ENCODE data around the gene CCDC106.

CCDC106 gene

DNA sequence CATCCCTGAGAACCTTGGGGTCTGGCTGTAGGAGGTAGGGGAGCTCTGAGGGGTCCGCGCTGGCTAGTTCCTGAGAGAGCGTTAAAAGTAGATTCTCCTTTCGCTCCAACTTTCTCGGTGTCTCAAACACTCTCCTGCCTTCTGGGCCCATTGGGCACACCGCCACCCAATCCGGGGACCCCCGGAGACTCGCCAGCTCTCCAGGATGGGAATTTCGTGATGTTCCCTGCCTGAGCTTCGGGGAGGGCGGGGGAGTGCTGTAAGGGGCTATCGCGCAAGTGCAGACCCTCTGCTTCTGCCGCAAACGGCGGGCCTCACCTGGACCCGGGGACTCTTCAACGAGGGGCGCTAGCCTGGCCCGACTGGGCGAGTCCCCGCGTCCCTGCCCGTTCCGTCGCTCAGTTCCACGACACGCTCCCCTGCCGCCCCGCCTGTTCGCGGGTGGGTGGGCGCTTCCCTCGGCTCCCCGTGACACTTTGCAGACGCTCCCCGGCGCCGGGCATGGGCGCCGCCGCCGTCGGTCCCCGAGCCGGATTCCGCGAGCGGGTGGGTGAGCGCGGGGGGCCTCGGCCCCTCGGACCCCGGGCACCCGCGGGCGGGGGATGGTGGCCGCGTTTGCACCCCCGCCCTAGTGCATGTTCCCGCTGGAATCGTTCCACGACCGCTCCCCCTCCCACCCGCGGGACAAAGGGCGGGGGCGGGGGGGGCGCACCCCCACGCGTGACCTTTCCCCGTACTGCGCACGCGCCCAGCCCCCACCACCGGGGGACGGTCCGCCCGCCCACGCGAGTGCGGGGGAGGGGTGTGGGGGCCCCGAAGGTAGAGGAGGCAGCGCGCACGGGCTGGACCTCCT lies at the start of gene CCDC106:
Gene CCDC106, plus strand, starts transcription at position 481 of the 853 bp plus-strand sequence. CDS start 835 bp downstream, outside the sequence.
- H3K27ac ChIP-seq, result peak within 1 kb of the TSS; percentile 91

DNA sequence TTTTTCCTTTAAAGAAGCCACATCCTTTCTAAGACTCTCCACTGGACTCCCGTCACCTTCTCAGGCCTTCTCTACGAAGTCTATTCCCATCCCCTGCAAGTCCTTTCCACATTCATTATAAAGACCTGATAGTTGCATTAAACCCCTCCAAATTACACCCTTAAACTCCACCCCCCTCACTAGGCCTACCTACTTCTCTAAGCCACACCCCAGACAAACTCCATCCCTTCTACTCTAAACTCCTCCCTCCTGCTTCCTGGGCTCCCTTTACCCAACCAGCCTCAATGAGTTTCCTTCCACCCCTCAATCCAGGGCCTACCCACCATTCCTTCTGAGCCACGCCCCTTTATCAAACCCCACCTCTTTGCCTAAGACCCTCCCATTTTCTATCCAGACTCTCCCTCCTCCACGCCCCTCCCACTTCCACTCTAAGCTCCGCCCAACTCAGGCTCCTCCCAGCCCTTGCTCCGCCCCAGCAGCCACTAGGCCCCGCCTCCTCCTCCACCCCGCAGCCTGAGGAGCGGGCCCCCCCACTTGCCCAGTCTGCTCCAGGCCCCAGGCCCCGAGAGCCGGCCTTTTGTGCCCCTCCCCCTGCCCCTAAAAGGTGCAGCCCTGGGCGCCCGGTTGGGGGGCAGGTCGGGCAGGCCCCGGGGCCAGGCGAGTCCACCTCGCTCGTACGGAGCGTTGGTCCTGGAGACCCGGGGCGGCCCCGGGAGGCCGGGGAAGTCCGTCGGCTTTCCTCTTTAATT lies 49.1 kb upstream of the CCDC106 start:
- TF ChIP-seq ZFX (IDR thresholded peaks at IDR 0.05), result peak; percentile 23; the same call in 1 of the 2 replicates
- TF ChIP-seq, protein P1, sequence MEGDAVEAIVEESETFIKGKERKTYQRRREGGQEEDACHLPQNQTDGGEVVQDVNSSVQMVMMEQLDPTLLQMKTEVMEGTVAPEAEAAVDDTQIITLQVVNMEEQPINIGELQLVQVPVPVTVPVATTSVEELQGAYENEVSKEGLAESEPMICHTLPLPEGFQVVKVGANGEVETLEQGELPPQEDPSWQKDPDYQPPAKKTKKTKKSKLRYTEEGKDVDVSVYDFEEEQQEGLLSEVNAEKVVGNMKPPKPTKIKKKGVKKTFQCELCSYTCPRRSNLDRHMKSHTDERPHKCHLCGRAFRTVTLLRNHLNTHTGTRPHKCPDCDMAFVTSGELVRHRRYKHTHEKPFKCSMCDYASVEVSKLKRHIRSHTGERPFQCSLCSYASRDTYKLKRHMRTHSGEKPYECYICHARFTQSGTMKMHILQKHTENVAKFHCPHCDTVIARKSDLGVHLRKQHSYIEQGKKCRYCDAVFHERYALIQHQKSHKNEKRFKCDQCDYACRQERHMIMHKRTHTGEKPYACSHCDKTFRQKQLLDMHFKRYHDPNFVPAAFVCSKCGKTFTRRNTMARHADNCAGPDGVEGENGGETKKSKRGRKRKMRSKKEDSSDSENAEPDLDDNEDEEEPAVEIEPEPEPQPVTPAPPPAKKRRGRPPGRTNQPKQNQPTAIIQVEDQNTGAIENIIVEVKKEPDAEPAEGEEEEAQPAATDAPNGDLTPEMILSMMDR (conservative IDR thresholded peaks at IDR 0.05), result no peak
- H3K27ac ChIP-seq, result peak overlapping the region; percentile 91

More for the DNA sequence above, at the start of gene CCDC106:
- TF ChIP-seq ZFX (IDR thresholded peaks at IDR 0.05), result 0 out of 2 replicates have a peak, but pooled peaks have one; percentile 26
- TF ChIP-seq, protein P1 (conservative IDR thresholded peaks at IDR 0.05), result no peak

GRCh38 chr19:55599468-55599841 lies 48.6 kb upstream of the CCDC106 start, which contains the start of gene FIZ1:
Gene FIZ1 (minus strand): TSS chr19:55599517. CDS start chr19:55597865, 1,652 bp downstream.
- peak within 1 kb of the TSS; percentile 91 for H3K27ac ChIP-seq
- TF ChIP-seq, protein P1 (conservative IDR thresholded peaks at IDR 0.05), result no peak

- H3K27ac ChIP-seq, result peak within 1 kb of the TSS; percentile 91
- TF ChIP-seq, protein P1 (conservative IDR thresholded peaks at IDR 0.05), result no peak
- no peak for TF ChIP-seq ZFX (IDR thresholded peaks at IDR 0.05)
Measured at GRCh38 chr19:55599842-55600661, 48.0 kb upstream of the CCDC106 start, which contains the start of gene ZNF524. Gene ZNF524 (plus strand): TSS chr19:55600288. CDS start chr19:55602113, 1,825 bp downstream.

- H3K27ac ChIP-seq, result peak overlapping the region; percentile 91
- TF ChIP-seq, protein P1 (conservative IDR thresholded peaks at IDR 0.05), result no peak
- no peak for TF ChIP-seq ZFX (IDR thresholded peaks at IDR 0.05)
Measured at GRCh38 chr19:55600662-55601028, 47.4 kb upstream of the CCDC106 start.

DNA sequence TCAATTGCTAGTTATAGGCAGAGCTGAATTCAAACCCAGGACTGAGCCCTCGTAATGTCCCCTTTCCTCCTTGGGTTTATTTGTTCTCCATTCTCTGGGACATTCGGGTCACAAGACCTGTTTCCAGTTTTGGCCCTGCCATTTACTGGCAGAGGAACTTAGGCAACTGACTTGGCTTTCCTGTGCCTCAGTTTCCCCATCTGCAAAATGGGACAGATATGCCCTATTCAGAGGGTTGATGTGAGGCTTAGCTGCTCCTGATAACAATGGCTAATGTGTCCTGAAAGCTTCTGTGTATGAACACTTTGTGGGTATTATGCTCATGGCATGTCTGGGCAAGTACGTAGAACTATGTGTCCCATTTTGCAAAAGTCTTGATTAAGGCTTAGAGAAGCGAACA lies 46.9 kb upstream of the CCDC106 start:
- TF ChIP-seq, protein P1 (conservative IDR thresholded peaks at IDR 0.05), result no peak
- no peak for TF ChIP-seq ZFX (IDR thresholded peaks at IDR 0.05)
- peak overlapping the region; percentile 91 for H3K27ac ChIP-seq

Measured in C4-2B (cell line).